HFFc6 (cell line): ENCODE measurements around the gene PIK3C2G. TPM values are rescaled to one million over a fixed set of nuclear protein-coding genes. Genes with fewer than 3 reads are reported as not detected.
A peak's percentile ranks its signal among the peaks of the same experiment; 100 is the strongest.

Source experiments
- DNase-seq: peaks from one replicate; pipeline ENCODE4 v3.0.0-alpha.2; 2018
- H3K27ac Mint-ChIP-seq: 2 replicates; pipeline ENCODE4 v1.8.0; 2020; ENCODE audit warnings: mild to moderate bottlenecking, mixed read lengths
- H3K27me3 Mint-ChIP-seq: 2 replicates; pipeline ENCODE4 v1.8.0; 2021; ENCODE audit warnings: mild to moderate bottlenecking, moderate library complexity, mixed read lengths; ENCODE audit not compliant: insufficient read depth
- H3K36me3 Mint-ChIP-seq: 2 replicates; pipeline ENCODE4 v1.8.0; 2021; ENCODE audit warnings: low read depth, mixed read lengths
- H3K4me1 Mint-ChIP-seq: 2 replicates; pipeline ENCODE4 v1.8.0; 2020; ENCODE audit warnings: low read depth, mixed read lengths
- H3K4me3 Mint-ChIP-seq: 2 replicates; pipeline ENCODE4 v1.8.0; 2020; ENCODE audit warnings: mild to moderate bottlenecking, moderate library complexity, mixed read lengths
- H3K9me3 Mint-ChIP-seq: 2 replicates; pipeline ENCODE4 v1.8.0; 2020; ENCODE audit warnings: mild to moderate bottlenecking, mixed read lengths
- total RNA-seq, 6 experiments: library from RNA; stranded (reverse); fragmentation: NEBNext Ultra II Directional; extraction: Animal tissue kit (Norgen Biotek cat#: 25700); gene quantifications; 2 replicates in 1 of 6; 3 replicates in 5 of 6; pipeline ENCODE4 v1.2.3, GENCODE V29; 2021
- TF ChIP-seq, protein P1 (sequence below): fragments of 200-600 bp; sonication (generic); IDR thresholded peaks from 2 replicates; pipeline ENCODE4 v1.5.0; 2021; ENCODE audit warnings: antibody characterized with exemption, mild to moderate bottlenecking

Gene PIK3C2G
- total RNA-seq, 6 experiments from 2014 or later = not detected

DNA sequence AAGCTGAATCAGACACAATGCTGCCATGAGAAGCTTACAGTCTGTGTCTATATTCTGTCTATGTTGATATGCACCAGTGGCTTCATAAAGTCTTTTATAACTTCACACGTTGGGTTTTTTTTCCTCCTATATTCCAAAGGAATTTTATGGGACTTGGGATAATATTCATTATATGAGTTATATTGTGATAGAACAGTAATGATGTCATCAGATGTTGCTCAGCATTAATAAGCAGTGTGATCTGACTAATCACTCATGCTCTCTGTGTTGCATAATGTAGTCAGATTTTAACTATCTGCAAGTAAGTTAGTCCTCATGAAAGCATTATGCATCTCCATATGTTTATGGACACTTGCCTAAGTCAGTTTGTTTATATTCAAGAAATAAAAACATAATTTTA is 316.9 kb downstream of the PIK3C2G start:
- TF ChIP-seq, protein P1, sequence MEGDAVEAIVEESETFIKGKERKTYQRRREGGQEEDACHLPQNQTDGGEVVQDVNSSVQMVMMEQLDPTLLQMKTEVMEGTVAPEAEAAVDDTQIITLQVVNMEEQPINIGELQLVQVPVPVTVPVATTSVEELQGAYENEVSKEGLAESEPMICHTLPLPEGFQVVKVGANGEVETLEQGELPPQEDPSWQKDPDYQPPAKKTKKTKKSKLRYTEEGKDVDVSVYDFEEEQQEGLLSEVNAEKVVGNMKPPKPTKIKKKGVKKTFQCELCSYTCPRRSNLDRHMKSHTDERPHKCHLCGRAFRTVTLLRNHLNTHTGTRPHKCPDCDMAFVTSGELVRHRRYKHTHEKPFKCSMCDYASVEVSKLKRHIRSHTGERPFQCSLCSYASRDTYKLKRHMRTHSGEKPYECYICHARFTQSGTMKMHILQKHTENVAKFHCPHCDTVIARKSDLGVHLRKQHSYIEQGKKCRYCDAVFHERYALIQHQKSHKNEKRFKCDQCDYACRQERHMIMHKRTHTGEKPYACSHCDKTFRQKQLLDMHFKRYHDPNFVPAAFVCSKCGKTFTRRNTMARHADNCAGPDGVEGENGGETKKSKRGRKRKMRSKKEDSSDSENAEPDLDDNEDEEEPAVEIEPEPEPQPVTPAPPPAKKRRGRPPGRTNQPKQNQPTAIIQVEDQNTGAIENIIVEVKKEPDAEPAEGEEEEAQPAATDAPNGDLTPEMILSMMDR = no peak
- peak; percentile 13 for DNase-seq
- Mint-ChIP-seq H3K4me3 (no peak overlapping the region), H3K27me3 (peaks cover 2% of the 10 kb centered on the region; the same call in 1 of the 2 replicates), H3K27ac (no peak overlapping the region), H3K4me1 (peaks cover 28% of the 10 kb centered on the region), H3K36me3 (no peaks in the 10 kb centered on the region), H3K9me3 (no peaks in the 10 kb centered on the region)

DNA sequence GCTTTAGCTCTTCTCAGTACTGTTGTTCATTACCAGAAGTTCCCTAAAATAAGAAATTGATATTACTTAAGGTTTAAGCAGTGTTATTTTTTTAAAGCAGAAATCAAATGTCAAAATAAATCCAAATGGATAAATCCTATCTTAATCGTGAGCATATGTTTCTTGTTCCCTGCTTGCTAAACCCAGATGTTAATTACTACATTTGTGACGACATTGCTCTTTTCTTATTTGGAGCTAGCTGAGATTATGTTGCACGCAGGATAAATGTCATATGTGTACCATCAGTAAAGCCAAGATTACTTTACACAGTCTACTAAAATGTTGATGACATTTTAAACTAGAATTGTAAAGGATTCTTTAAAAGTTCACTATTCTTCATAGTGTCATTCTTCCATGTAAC is 319.0 kb downstream of the PIK3C2G start:
- TF ChIP-seq, protein P1 = no peak
- Mint-ChIP-seq H3K36me3 (peaks cover 4% of the 10 kb centered on the region), H3K9me3 (peaks cover 9% of the 10 kb centered on the region; the same call in 1 of the 2 replicates), H3K27me3 (peaks cover 2% of the 10 kb centered on the region; the same call in 1 of the 2 replicates), H3K27ac (no peak overlapping the region), H3K4me3 (no peak overlapping the region), H3K4me1 (peaks cover 27% of the 10 kb centered on the region)
- no peak for DNase-seq

DNA sequence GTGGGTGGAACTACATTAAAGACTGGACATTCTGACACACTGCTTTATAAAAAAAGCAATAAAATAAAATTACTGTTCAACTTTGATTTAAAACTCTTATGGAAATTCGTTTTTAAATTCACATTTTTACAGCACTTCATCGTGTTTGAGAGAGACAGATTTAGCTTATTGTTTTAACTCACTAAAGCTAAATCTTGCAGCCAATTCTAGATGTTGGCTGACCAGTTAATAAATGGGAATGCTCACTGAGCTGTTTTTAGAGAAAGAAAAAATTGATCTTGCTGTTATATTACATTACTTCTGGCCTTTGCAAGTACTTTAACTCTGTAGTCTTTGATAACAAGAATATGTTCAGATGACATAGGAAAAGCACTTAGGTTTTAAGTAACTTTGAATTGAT is 319.4 kb downstream of the PIK3C2G start:
- Mint-ChIP-seq H3K4me3 (no peak overlapping the region), H3K27ac (no peak overlapping the region), H3K27me3 (peaks cover 2% of the 10 kb centered on the region; the same call in 1 of the 2 replicates), H3K4me1 (peaks cover 23% of the 10 kb centered on the region), H3K9me3 (peaks cover 9% of the 10 kb centered on the region; the same call in 1 of the 2 replicates), H3K36me3 (peaks cover 4% of the 10 kb centered on the region)
- DNase-seq = no peak
- TF ChIP-seq, protein P1 = no peak

DNA sequence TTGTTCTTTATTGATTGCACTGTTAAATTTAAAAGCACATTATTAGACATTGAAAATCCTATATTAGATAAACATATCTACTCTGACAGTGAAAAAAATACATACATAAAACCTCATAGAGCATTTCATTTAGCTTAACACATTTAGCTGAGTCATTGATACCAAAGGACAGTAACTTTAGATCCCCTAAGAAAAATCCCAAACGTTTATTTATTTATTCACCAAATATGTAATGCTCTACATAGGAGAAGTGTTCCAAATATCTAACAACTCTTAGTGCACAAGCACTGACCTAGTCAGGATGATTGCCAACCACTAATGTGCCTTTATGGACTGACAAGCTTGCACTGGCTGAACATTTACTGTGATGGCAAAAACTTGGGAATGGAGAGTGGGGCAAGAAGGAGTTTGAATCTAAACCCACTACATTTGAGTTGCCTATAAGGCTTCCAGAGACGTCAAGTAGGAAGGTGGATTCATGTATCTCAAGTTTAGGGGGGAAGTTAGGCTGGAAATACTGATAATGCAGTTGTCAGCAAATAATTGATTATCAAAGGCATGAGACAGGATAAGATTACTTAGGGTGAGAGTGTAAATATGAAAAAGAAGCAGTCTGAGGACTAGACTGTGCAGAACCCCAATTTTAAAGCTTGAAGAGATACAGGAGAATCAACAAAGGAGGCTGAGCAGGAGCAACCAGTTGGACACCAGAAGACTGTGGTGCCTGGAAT is 320.1 kb downstream of the PIK3C2G start:
- no peak overlapping the region for H3K4me3 Mint-ChIP-seq
- peaks cover 17% of the 10 kb centered on the region for H3K4me1 Mint-ChIP-seq
- peaks cover 9% of the 10 kb centered on the region; the same call in 1 of the 2 replicates for H3K9me3 Mint-ChIP-seq
- no peak for DNase-seq
- no peak overlapping the region for H3K27ac Mint-ChIP-seq
- H3K36me3 Mint-ChIP-seq = peaks cover 4% of the 10 kb centered on the region
- peaks cover 2% of the 10 kb centered on the region; the same call in 1 of the 2 replicates for H3K27me3 Mint-ChIP-seq
- TF ChIP-seq, protein P1 = no peak

DNA sequence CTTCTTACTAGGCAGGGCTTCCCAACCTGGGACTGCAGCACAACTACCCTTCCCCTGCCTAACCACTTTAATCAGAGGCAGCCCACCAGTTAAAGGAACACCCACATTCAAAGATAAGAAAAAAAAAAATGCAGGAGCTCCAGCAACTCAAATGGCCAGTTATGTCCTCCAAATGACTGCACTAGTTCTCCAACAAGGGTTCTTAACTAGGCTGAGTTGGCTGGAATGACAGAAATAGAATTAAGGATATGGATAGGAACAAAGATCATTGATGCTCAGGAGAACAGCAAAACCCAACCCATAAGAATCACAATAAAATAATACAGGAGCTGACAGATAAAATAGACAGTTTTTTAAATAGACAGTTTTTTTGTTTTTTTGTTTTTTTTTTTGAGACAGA is 322.3 kb downstream of the PIK3C2G start:
- H3K9me3 Mint-ChIP-seq = peaks cover 9% of the 10 kb centered on the region; the same call in 1 of the 2 replicates
- H3K36me3 Mint-ChIP-seq = peaks cover 4% of the 10 kb centered on the region
- DNase-seq = no peak
- no peak overlapping the region for H3K27ac Mint-ChIP-seq
- TF ChIP-seq, protein P1 = no peak
- peaks cover 7% of the 10 kb centered on the region; the same call in 1 of the 2 replicates for H3K4me1 Mint-ChIP-seq
- no peak overlapping the region for H3K4me3 Mint-ChIP-seq
- H3K27me3 Mint-ChIP-seq = peaks cover 2% of the 10 kb centered on the region; the same call in 1 of the 2 replicates
